Liver (tissue), 3 donors: Measurements from ENCODE around the gene CRMP1.

Experiments
- JUND ChIP-seq, 2 donors: IDR thresholded peaks; 2 replicates each; pipeline ENCODE4 v1.6.1; 2016; ENCODE audit warnings: antibody characterized with exemption in 2 of 2
- NR2F2 ChIP-seq: IDR thresholded peaks from 2 replicates; pipeline ENCODE4 v1.6.1; 2016; ENCODE audit warnings: antibody characterized with exemption
- RAD21 ChIP-seq, 2 donors: IDR thresholded peaks; 2 replicates each; pipeline ENCODE4 v1.6.1; 2016; ENCODE audit warnings: antibody characterized with exemption in 2 of 2, mild to moderate bottlenecking in 2 of 2
- RXRA ChIP-seq, 2 donors: IDR thresholded peaks; 2 replicates each; pipeline ENCODE4 v1.6.1; 2017 to 2018; ENCODE audit warnings: antibody characterized with exemption in 2 of 2, mild to moderate bottlenecking in 1 of 2
- YY1 ChIP-seq: IDR thresholded peaks from 2 replicates; pipeline ENCODE4 v1.6.1; 2016; ENCODE audit warnings: antibody characterized with exemption, mild to moderate bottlenecking
- TF ChIP-seq, protein P1 (sequence below): IDR thresholded peaks from 2 replicates; pipeline ENCODE4 v1.6.1; 2016; ENCODE audit warnings: antibody characterized with exemption
- TF ChIP-seq, protein P2 (sequence below): fragments of 150-350 bp; IDR thresholded peaks from 2 replicates; pipeline ENCODE4 v1.5.1; 2017; ENCODE audit warnings: improper control_type of control experiment, low read depth, low read length; ENCODE audit not compliant: missing input control
- TF ChIP-seq, protein P3 (sequence below): IDR thresholded peaks from 2 replicates; pipeline ENCODE4 v1.6.1; 2016; ENCODE audit warnings: antibody characterized with exemption
- TF ChIP-seq, protein P4 (sequence below): IDR thresholded peaks from 2 replicates; pipeline ENCODE4 v1.6.1; 2016; ENCODE audit warnings: antibody characterized with exemption
- donor health status: healthy.
- donor health status: healthy.

DNA sequence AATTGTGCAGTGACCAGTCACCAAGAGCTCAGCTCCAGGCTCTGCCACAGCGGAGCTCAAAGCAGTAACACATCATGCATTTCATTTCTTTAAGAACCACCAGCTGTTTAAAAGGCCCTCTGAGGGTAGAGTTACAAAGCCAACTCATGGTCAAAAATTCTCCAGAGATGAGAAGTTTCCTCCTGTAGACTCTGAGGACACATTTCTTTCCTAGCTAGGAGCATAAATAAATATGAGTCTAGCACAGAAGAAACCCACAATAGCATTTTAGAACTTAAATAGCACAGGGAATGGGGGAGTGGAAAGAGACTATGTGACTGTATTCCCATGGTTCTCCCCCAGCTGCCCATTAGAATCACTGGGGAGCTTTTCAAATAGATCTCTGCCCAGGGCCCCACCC is 6.5 kb upstream of the CRMP1 start:
- no peak for TF ChIP-seq NR2F2
- no peak for TF ChIP-seq RXRA (IDR thresholded peaks at IDR 0.05)
- TF ChIP-seq, protein P1, sequence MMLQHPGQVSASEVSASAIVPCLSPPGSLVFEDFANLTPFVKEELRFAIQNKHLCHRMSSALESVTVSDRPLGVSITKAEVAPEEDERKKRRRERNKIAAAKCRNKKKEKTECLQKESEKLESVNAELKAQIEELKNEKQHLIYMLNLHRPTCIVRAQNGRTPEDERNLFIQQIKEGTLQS = no peak
- TF ChIP-seq, protein P2, sequence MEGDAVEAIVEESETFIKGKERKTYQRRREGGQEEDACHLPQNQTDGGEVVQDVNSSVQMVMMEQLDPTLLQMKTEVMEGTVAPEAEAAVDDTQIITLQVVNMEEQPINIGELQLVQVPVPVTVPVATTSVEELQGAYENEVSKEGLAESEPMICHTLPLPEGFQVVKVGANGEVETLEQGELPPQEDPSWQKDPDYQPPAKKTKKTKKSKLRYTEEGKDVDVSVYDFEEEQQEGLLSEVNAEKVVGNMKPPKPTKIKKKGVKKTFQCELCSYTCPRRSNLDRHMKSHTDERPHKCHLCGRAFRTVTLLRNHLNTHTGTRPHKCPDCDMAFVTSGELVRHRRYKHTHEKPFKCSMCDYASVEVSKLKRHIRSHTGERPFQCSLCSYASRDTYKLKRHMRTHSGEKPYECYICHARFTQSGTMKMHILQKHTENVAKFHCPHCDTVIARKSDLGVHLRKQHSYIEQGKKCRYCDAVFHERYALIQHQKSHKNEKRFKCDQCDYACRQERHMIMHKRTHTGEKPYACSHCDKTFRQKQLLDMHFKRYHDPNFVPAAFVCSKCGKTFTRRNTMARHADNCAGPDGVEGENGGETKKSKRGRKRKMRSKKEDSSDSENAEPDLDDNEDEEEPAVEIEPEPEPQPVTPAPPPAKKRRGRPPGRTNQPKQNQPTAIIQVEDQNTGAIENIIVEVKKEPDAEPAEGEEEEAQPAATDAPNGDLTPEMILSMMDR = no peak
- TF ChIP-seq, protein P3, sequence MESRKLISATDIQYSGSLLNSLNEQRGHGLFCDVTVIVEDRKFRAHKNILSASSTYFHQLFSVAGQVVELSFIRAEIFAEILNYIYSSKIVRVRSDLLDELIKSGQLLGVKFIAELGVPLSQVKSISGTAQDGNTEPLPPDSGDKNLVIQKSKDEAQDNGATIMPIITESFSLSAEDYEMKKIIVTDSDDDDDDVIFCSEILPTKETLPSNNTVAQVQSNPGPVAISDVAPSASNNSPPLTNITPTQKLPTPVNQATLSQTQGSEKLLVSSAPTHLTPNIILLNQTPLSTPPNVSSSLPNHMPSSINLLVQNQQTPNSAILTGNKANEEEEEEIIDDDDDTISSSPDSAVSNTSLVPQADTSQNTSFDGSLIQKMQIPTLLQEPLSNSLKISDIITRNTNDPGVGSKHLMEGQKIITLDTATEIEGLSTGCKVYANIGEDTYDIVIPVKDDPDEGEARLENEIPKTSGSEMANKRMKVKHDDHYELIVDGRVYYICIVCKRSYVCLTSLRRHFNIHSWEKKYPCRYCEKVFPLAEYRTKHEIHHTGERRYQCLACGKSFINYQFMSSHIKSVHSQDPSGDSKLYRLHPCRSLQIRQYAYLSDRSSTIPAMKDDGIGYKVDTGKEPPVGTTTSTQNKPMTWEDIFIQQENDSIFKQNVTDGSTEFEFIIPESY = no peak
- TF ChIP-seq, protein P4, sequence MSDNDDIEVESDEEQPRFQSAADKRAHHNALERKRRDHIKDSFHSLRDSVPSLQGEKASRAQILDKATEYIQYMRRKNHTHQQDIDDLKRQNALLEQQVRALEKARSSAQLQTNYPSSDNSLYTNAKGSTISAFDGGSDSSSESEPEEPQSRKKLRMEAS = no peak
- TF ChIP-seq YY1 = no peak
- TF ChIP-seq JUND (IDR thresholded peaks at IDR 0.05) = no peak
- no peak for TF ChIP-seq RAD21 (IDR thresholded peaks at IDR 0.05)
